PC-3 (cell line): ENCODE results near the gene LGI4.

Experiments used
- CTCF ChIP-seq: fragments of 300-600 bp; sonication (generic); conservative IDR thresholded peaks from 2 replicates; pipeline ENCODE4 v1.5.1; 2017; ENCODE audit warnings: antibody characterized with exemption, low read depth, mild to moderate bottlenecking, low read length
- EZH2phosphoT487 ChIP-seq: fragments of 300-600 bp; sonication (generic); IDR thresholded peaks from 2 replicates; pipeline ENCODE4 v1.6.1; 2018; ENCODE audit warnings: mild to moderate bottlenecking, antibody characterized with exemption, low read length, borderline replicate concordance

DNA sequence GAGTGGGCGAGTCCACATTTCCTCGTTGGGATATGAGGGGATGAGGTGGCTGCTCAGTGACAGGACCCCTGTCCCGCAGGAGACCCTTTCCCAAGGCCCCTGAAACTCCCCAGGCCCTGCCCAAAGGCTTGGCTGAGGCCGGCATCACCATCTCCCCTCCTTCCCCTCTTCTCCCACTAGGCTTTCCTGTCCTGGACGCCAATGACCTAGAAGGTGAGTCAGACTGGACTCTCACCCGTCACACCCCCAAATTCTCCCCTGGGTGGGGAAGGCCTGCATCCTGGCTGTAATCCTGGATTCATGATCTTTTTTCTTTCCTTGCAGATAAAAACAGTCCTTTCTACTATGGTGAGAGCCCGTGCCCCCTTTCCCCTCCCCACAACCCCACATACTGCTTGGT lies 14.0 kb downstream of the LGI4 start:
- TF ChIP-seq EZH2phosphoT487 (no peak), CTCF (no peak)
